Endodermal cell (in vitro differentiated cells): ENCODE data around the gene EPAS1. TPM values are rescaled to one million over a fixed set of nuclear protein-coding genes. Genes with fewer than 3 reads are reported as not detected.

Experiments
- DNase-seq: peaks from one replicate; pipeline ENCODE4 v3.0.0-alpha.2; 2017
- H3K27ac ChIP-seq: 2 replicates; pipeline ENCODE4 v1.5.1; 2013; ENCODE audit warnings: mild to moderate bottlenecking, low read depth, low read length, moderate library complexity
- H3K27me3 ChIP-seq: 2 replicates; pipeline ENCODE4 v1.6.1; 2013; ENCODE audit warnings: mild to moderate bottlenecking, low read length, moderate library complexity; ENCODE audit not compliant: insufficient read depth, control insufficient read depth, poor library complexity, severe bottlenecking
- H3K36me3 ChIP-seq: 2 replicates; pipeline ENCODE4 v1.7.0; 2013; ENCODE audit warnings: mild to moderate bottlenecking, low read length, moderate library complexity; ENCODE audit not compliant: control insufficient read depth, insufficient read depth
- H3K4me1 ChIP-seq: one replicate; pipeline ENCODE4 v1.7.0; 2013; ENCODE audit warnings: low read length; ENCODE audit not compliant: control insufficient read depth, insufficient read depth
- H3K4me3 ChIP-seq: 2 replicates; pipeline ENCODE4 v1.5.1; 2013; ENCODE audit warnings: mild to moderate bottlenecking, low read length, moderate library complexity
- H3K9ac ChIP-seq: 2 replicates; pipeline ENCODE4 v1.6.1; 2013; ENCODE audit warnings: mild to moderate bottlenecking, low read length, moderate library complexity; ENCODE audit not compliant: poor library complexity, severe bottlenecking; ENCODE audit errors: extremely low read depth
- H3K9me3 ChIP-seq: 2 replicates; pipeline ENCODE4 v1.6.1; 2013; ENCODE audit warnings: mild to moderate bottlenecking, low read length, moderate library complexity; ENCODE audit not compliant: control insufficient read depth
- H3K27ac Mint-ChIP-seq: 2 replicates; pipeline ENCODE4 v1.8.0; 2020; ENCODE audit warnings: mixed read lengths
- H3K27me3 Mint-ChIP-seq: 2 replicates; pipeline ENCODE4 v1.8.0; 2021; ENCODE audit warnings: mild to moderate bottlenecking, mixed read lengths; ENCODE audit not compliant: insufficient read depth
- H3K36me3 Mint-ChIP-seq: 2 replicates; pipeline ENCODE4 v1.8.0; 2020; ENCODE audit warnings: low read depth, mixed read lengths
- H3K4me1 Mint-ChIP-seq: 2 replicates; pipeline ENCODE4 v1.8.0; 2020; ENCODE audit warnings: mixed read lengths
- H3K4me3 Mint-ChIP-seq: 2 replicates; pipeline ENCODE4 v1.8.0; 2020; ENCODE audit warnings: mild to moderate bottlenecking, moderate library complexity, mixed read lengths
- H3K9me3 Mint-ChIP-seq: 2 replicates; pipeline ENCODE4 v1.8.0; 2020; ENCODE audit warnings: mild to moderate bottlenecking, mixed read lengths
- WGBS, 2 experiments: methylation state at CpG; one replicate each; pipeline versions ENCODE4 v1.1.5 to v1.1.7; 2013; ENCODE audit warnings: missing lambda C conversion rate in 2 of 2, mixed read lengths in 1 of 2; ENCODE audit not compliant: insufficient coverage in 1 of 2, insufficient read length in 1 of 2; 5-methylcytosine and 5-hydroxymethylcytosine counted together
- total RNA-seq, 2 donors: library from RNA; stranded (reverse); fragmentation: NEBNext Ultra II Directional in 1 of 2; extraction: Animal tissue kit (Norgen Biotek cat#: 25700) in 1 of 2; gene quantifications; 2 replicates in 1 of 2; 3 replicates in 1 of 2; pipeline ENCODE4 v1.2.1, GENCODE V29; 2021
- TF ChIP-seq, protein P1 (sequence below): fragments of 200-600 bp; sonication (generic); conservative IDR thresholded peaks from 2 replicates; pipeline ENCODE4 v1.5.0; 2021; ENCODE audit warnings: antibody characterized with exemption, mild to moderate bottlenecking

The EPAS1 gene
- total RNA-seq, 2 donors from 2014 or later = 1.2 to 1.9 TPM

- Mint-ChIP-seq H3K36me3 (no peaks in the 10 kb centered on the region), H3K4me3 (no peak overlapping the region), H3K27ac (no peak overlapping the region), H3K27me3 (peaks cover 3% of the 10 kb centered on the region), H3K4me1 (peaks cover 11% of the 10 kb centered on the region), H3K9me3 (no peaks in the 10 kb centered on the region)
- Histone ChIP-seq H3K4me3 (no peak overlapping the region), H3K27me3 (no peaks in the 10 kb centered on the region), H3K9me3 (no peaks in the 10 kb centered on the region), H3K27ac (no peak overlapping the region), H3K36me3 (no peaks in the 10 kb centered on the region), H3K9ac (no peak overlapping the region), H3K4me1 (peaks cover 7% of the 10 kb centered on the region)
- WGBS, 2 experiments = 56 to 59% methylated on average over 4 of the region's 4 CpGs
- no peak for DNase-seq
- TF ChIP-seq, protein P1, sequence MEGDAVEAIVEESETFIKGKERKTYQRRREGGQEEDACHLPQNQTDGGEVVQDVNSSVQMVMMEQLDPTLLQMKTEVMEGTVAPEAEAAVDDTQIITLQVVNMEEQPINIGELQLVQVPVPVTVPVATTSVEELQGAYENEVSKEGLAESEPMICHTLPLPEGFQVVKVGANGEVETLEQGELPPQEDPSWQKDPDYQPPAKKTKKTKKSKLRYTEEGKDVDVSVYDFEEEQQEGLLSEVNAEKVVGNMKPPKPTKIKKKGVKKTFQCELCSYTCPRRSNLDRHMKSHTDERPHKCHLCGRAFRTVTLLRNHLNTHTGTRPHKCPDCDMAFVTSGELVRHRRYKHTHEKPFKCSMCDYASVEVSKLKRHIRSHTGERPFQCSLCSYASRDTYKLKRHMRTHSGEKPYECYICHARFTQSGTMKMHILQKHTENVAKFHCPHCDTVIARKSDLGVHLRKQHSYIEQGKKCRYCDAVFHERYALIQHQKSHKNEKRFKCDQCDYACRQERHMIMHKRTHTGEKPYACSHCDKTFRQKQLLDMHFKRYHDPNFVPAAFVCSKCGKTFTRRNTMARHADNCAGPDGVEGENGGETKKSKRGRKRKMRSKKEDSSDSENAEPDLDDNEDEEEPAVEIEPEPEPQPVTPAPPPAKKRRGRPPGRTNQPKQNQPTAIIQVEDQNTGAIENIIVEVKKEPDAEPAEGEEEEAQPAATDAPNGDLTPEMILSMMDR = no peak
Measured at GRCh38 chr2:46257476-46257875, 39.7 kb upstream of the EPAS1 start.

DNA sequence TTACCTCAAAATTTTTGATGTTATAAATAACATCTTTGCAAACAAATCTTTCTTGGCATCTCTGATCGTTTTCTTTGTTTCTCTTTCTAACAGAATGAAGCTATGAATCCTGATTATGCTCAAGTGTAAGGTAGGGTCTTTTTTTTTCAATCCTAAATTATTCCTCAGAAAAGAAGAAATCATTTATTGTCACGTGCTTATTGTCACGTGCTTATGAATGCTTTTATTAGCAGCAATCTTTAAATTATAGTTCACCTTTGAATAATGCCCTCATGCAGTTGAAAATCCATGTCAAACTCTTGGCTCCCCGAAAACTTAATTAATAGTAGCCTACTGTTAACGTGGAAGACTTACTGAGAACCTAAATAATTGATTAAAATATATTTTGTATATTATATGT is 39.2 kb upstream of the EPAS1 start:
- Histone ChIP-seq H3K9ac (no peak overlapping the region), H3K27ac (no peak overlapping the region), H3K9me3 (no peaks in the 10 kb centered on the region), H3K27me3 (no peaks in the 10 kb centered on the region), H3K4me1 (peaks cover 7% of the 10 kb centered on the region), H3K4me3 (no peak overlapping the region), H3K36me3 (no peaks in the 10 kb centered on the region)
- WGBS, 2 experiments = 93% methylated on average over 4 of the region's 5 CpGs; no CpG with 5 or more reads in 1 of the 2 experiments
- H3K4me3 Mint-ChIP-seq = no peak overlapping the region
- TF ChIP-seq, protein P1 = no peak
- peaks cover 3% of the 10 kb centered on the region for H3K27me3 Mint-ChIP-seq
- H3K4me1 Mint-ChIP-seq = peaks cover 11% of the 10 kb centered on the region
- H3K36me3 Mint-ChIP-seq = no peaks in the 10 kb centered on the region
- no peak overlapping the region for H3K27ac Mint-ChIP-seq
- H3K9me3 Mint-ChIP-seq = no peaks in the 10 kb centered on the region
- no peak for DNase-seq

GRCh38 chr2:46258937-46259776 is 38.0 kb upstream of the EPAS1 start:
- no peaks in the 10 kb centered on the region for H3K9me3 Mint-ChIP-seq
- no peak overlapping the region for H3K4me3 Mint-ChIP-seq
- DNase-seq = no peak
- Histone ChIP-seq H3K9ac (no peak overlapping the region), H3K4me3 (no peak overlapping the region), H3K9me3 (no peaks in the 10 kb centered on the region), H3K36me3 (no peaks in the 10 kb centered on the region), H3K4me1 (peaks cover 7% of the 10 kb centered on the region), H3K27me3 (no peaks in the 10 kb centered on the region), H3K27ac (no peak overlapping the region)
- no peaks in the 10 kb centered on the region for H3K27me3 Mint-ChIP-seq
- no peak overlapping the region for H3K27ac Mint-ChIP-seq
- H3K36me3 Mint-ChIP-seq = no peaks in the 10 kb centered on the region
- TF ChIP-seq, protein P1 = no peak
- H3K4me1 Mint-ChIP-seq = peaks cover 11% of the 10 kb centered on the region
- 91 to 96% methylated on average over 4 to 5 of the region's 5 CpGs for WGBS, 2 experiments
